Activated naive CD8-positive, alpha-beta T cell treated with anti-CD3 and anti-CD28 coated beads, Interleukin-2, amount 10 ng/mL, durations not matched to agents 7 days and 5 days (primary cell): Measurements from ENCODE around the gene RPS21. TPM values are rescaled to one million over a fixed set of nuclear protein-coding genes. Genes with fewer than 3 reads are reported as not detected.

Source experiments
- ATAC-seq: fragments of 150-1000 bp; cut with Tn5 transposase; one replicate; pipeline ENCODE4 v1.10.0; 2021; ENCODE audit warnings: low read depth, moderate library complexity
- POLR2A ChIA-PET: fragments of 350-600 bp; sonication (Branson Sonifier 250); formaldehyde crosslinking; loops from one replicate; lab custom pipeline; 2021; ENCODE audit warnings: antibody characterized with exemption; lab: Charles Lee
- DNase-seq: peaks from one replicate; pipeline ENCODE4 v3.0.0; 2021
- H3K27ac Mint-ChIP-seq: one replicate; pipeline ENCODE4 v1.8.0; 2022; ENCODE audit warnings: mild to moderate bottlenecking, mixed read lengths
- H3K27me3 Mint-ChIP-seq: one replicate; pipeline ENCODE4 v1.8.0; 2022; ENCODE audit warnings: mild to moderate bottlenecking, moderate library complexity, mixed read lengths
- H3K36me3 Mint-ChIP-seq: one replicate; pipeline ENCODE4 v1.8.0; 2021; ENCODE audit warnings: mild to moderate bottlenecking, mixed read lengths
- H3K4me1 Mint-ChIP-seq: one replicate; pipeline ENCODE4 v1.8.0; 2021; ENCODE audit warnings: mixed read lengths
- H3K4me3 Mint-ChIP-seq: one replicate; pipeline ENCODE4 v1.8.0; 2022; ENCODE audit warnings: mild to moderate bottlenecking, moderate library complexity, mixed read lengths
- H3K9me3 Mint-ChIP-seq: one replicate; pipeline ENCODE4 v1.8.0; 2021; ENCODE audit warnings: mixed read lengths
- total RNA-seq, 2 experiments: library from RNA; stranded (reverse); gene quantifications; one replicate each; pipeline ENCODE4 v1.2.3, GENCODE V29; 2021

The RPS21 gene
- 1,000 to 10,000 TPM; 2,045 to 2,157 TPM for total RNA-seq

DNA sequence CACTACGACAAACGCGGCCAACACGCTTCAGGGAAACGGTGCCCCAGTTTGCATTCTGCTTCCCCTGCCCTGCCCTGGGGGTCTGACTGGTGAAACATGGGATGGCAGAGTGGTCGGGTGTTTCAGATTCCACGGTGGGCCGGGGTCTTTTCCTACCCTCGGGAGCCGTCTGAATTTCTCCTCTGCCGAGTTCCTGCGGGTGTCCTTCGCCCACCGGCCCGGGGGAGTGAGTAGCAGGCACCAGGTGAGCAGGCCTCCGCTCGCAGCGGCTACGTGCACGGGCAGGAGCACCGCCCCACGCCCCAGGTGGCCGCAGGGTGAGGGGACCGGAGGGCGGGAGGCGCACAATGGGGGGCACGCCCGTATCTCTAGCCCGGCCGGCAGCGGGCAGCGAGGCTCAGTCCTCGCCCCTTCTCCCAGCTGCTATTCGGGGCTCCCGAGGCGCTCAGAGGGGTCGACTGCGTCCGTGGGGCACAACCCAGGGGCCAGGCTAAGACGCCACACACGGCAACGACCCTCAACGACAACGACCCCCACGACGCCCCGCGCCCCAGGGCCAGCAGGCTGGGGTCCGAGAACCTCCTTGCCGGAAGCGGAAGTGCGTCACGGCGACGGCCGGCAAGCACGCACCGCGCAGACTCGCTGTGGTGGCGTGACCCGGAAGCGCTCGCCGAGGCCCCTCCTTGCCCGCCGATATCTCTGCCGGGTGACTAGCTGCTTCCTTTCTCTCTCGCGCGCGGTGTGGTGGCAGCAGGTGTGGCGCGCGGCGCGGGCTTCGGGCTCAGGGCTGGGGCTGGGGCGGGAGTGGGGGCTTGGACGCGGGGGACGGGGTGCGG lies at the start of gene RPS21:
TSS of gene RPS21 (plus strand) at position 721 of the 836 bp plus-strand sequence. CDS start 236 bp downstream, outside the sequence.
- peak within 1 kb of the TSS; percentile 87 for H3K4me3 Mint-ChIP-seq
- ATAC-seq (peak; percentile 92), DNase-seq (peak; percentile 94)
- H3K36me3 Mint-ChIP-seq = peaks cover 27% of the 10 kb centered on the region
- H3K27ac Mint-ChIP-seq = peak within 1 kb of the TSS; percentile 93
- no peaks in the 10 kb centered on the region for H3K27me3 Mint-ChIP-seq
- POLR2A ChIA-PET = interaction anchor here (0.6 to 2.4 kb wide), 17 partner anchors 10 to 418 kb away, joined by 3 to 13 read pairs (median 4); partner anchors contain the start of genes ADRM1, CABLES2, MTG2 and OGFR
- peaks cover 4% of the 10 kb centered on the region for H3K9me3 Mint-ChIP-seq
- H3K4me1 Mint-ChIP-seq = peaks cover 35% of the 10 kb centered on the region

DNA sequence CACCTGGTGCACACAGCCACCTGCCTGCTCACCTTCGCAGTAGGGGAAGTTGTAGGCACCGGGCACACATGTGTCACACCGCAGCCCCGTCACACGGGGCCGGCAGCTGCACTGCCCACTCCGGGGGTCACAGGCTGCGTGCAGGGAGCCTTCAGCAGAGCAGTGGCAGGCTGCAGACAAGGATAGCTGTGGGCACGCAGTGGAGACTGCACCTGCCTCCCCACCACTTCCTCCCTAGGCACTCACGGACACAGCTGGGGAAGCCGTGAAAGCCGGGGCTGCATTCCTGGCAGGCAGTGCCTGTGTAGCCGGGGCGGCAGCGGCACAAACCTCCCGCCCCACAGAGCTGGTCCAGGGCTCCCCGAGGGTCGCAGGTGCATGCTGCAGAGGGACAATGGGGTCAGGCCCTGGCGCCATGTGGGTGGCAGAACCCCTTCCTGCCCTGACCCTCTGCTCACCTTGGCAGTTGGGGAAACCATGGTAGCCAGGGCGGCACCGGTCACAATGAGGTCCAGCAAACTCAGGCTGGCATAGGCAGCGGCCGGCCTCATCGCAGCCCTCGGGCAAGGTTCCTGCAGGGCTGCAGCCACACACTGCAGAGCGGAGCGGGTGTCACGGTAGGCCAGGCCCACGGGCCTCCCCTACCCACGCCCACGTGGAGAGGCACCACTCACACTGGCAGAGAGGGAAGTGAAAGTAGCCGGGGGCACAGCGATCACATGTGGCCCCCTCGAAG lies 49.2 kb upstream of the RPS21 start:
- Mint-ChIP-seq H3K9me3 (no peaks in the 10 kb centered on the region), H3K27me3 (peaks cover 1% of the 10 kb centered on the region), H3K36me3 (peaks cover 1% of the 10 kb centered on the region), H3K27ac (no peak overlapping the region), H3K4me3 (no peak overlapping the region), H3K4me1 (no peaks in the 10 kb centered on the region)
- DNase-seq (no peak), ATAC-seq (peak; percentile 46)
- POLR2A ChIA-PET = no interaction called here

DNA sequence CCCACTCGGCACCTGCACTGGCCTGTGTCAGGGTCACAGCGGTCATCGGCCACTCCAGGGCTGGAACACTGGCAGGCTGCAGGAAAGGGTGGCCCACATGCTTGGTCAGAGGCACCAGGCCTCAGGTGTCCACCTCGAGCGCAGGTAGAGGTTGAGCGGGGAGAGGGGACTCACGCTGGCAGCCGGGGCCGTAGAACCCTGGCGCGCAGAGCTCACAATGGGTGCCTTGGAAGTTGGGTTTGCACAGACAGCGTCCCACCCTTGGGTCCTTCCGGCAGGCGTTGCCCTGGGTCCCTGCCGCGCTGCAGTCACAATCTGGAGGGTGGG lies 48.6 kb upstream of the RPS21 start:
- H3K27me3 Mint-ChIP-seq = peaks cover 1% of the 10 kb centered on the region
- no peaks in the 10 kb centered on the region for H3K4me1 Mint-ChIP-seq
- no peak overlapping the region for H3K27ac Mint-ChIP-seq
- ATAC-seq = no peak
- H3K9me3 Mint-ChIP-seq = no peaks in the 10 kb centered on the region
- POLR2A ChIA-PET = no interaction called here
- H3K36me3 Mint-ChIP-seq = peaks cover 1% of the 10 kb centered on the region
- no peak for DNase-seq
- H3K4me3 Mint-ChIP-seq = no peak overlapping the region

DNA sequence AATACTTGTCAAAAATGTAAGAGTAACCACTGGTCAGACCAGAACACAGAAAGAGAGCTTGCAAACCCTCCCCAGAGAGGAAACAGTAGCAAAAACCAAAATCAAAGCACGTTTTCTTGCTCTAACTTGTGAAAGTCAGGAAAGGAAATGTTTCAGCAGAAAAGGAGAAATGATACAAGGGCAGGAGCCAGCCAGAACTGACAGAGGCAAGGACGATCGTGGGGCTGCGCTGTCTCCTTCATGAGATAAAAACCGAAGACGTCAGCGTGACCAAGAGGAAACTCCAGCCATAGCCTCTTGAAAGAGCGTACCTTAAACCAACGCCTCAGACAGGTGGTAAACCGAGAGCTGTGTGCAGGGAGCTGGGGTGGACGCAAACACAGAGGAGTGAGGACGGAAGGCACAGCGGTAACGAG lies 47.2 kb upstream of the RPS21 start:
- POLR2A ChIA-PET = no interaction called here
- no peak overlapping the region for H3K4me3 Mint-ChIP-seq

DNA sequence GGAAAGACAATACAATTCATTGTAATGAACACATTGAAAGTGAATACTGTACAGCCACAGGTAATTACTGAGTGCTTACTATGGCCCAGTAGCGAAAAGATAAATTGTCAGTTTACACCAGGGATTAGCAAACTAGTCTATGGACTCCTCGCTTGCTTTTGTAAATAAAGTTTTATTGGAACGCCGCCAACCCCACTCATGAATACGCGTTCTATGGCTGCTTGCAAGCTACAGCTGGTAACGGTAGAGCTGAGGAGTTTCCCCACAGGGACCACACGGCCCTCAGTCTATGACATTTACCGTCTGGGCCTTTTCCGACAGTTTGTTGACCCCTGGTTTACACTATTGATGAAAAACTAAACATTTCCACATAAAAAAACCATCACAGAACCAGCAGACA lies 44.0 kb upstream of the RPS21 start:
- POLR2A ChIA-PET = no interaction called here
- no peak for DNase-seq
- Mint-ChIP-seq H3K27ac (no peak overlapping the region), H3K4me1 (no peaks in the 10 kb centered on the region), H3K4me3 (no peak overlapping the region), H3K9me3 (no peaks in the 10 kb centered on the region), H3K27me3 (no peaks in the 10 kb centered on the region), H3K36me3 (peaks cover 1% of the 10 kb centered on the region)
- no peak for ATAC-seq

More for the DNA sequence above, 47.2 kb upstream of the RPS21 start:
- peaks cover 1% of the 10 kb centered on the region for H3K36me3 Mint-ChIP-seq
- no peak for DNase-seq
- H3K9me3 Mint-ChIP-seq = no peaks in the 10 kb centered on the region
- no peak overlapping the region for H3K27ac Mint-ChIP-seq
- no peak for ATAC-seq
- H3K4me1 Mint-ChIP-seq = no peaks in the 10 kb centered on the region
- peaks cover 1% of the 10 kb centered on the region for H3K27me3 Mint-ChIP-seq

DNA sequence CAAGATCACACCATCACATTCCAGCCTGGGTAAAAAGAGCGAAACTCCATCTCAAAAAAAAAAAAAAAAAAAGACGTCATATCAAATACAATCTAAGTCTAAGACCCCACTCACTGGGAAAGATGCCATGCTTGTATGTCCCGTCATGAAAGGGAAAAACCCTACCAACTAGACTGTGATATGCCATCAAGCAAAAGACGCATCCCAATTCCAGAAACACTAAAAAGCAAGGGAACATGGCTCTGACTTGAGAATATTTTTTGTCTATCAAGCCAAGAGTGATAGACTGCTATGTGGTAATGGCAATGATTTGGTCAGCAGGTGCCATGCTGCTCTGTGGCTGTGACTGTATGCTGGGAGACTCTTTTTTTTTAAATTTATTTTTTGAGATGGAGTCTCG lies 42.8 kb upstream of the RPS21 start:
- peaks cover 1% of the 10 kb centered on the region for H3K36me3 Mint-ChIP-seq
- POLR2A ChIA-PET = no interaction called here
- ATAC-seq = no peak

DNA sequence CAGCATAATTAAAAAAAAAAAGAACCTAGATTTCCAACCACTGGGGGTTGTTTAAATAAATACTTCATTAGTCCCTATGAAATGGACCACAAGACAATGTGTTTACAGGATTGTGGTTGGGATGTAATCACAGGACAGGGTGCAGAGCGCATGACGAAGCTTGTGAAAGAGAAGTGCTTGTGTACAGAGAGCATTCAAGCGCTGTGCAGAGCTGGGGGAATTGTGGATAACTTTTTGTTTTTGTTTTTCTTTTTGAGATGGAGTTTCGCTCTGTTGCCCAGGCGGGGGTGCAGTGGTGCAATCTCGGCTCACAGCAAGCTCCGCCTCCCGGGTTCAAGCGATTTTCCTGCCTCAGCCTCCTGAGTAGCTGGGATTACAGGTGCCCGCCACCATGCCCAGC lies 42.1 kb upstream of the RPS21 start:
- H3K9me3 Mint-ChIP-seq = peaks cover 7% of the 10 kb centered on the region
- DNase-seq = no peak
- no peaks in the 10 kb centered on the region for H3K36me3 Mint-ChIP-seq
- POLR2A ChIA-PET = no interaction called here
- no peaks in the 10 kb centered on the region for H3K27me3 Mint-ChIP-seq
- no peak overlapping the region for H3K27ac Mint-ChIP-seq
- no peak overlapping the region for H3K4me3 Mint-ChIP-seq
- H3K4me1 Mint-ChIP-seq = peaks cover 2% of the 10 kb centered on the region
- ATAC-seq = no peak

More for the DNA sequence above, 42.8 kb upstream of the RPS21 start:
- Mint-ChIP-seq H3K4me3 (no peak overlapping the region), H3K4me1 (no peaks in the 10 kb centered on the region), H3K9me3 (peaks cover 5% of the 10 kb centered on the region), H3K27ac (no peak overlapping the region), H3K27me3 (no peaks in the 10 kb centered on the region)
- DNase-seq = no peak

DNA sequence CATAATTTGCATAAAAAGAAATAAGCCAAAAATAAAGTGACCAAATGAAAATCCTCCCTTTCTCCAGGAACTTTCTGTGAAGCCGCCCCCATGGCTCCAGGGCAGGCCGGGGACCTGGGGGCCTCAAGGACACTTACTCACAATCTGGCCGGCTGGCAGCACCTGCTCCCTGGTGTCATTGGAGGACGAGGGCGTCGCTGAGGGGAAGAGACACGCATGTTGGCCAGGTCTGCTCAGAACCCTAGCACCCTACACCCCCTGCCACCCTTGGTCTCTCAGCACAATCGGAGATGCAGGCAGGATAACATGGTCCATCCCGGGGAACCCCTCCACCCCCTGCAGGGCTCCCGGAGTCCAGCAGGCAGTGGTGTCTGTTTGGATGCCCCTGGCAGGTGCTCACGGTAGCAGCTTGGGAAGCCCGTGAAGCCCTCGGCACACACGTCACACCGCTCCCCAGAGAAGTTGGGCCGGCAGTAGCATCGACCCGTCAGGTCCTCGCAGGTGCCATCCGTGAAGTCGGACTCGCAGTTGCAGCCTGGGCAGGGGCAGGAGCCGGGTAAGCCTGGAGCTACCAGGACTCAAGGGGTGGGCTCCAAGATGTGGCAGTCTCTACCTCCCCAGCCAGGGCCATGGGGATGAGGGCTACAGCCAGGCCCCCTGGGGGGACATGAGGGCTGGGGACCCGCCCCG lies 41.1 kb upstream of the RPS21 start:
- POLR2A ChIA-PET = no interaction called here
- Mint-ChIP-seq H3K4me3 (no peak overlapping the region), H3K9me3 (peaks cover 7% of the 10 kb centered on the region), H3K4me1 (peaks cover 2% of the 10 kb centered on the region), H3K27ac (no peak overlapping the region), H3K27me3 (no peaks in the 10 kb centered on the region), H3K36me3 (no peaks in the 10 kb centered on the region)
- DNase-seq (no peak), ATAC-seq (no peak)

DNA sequence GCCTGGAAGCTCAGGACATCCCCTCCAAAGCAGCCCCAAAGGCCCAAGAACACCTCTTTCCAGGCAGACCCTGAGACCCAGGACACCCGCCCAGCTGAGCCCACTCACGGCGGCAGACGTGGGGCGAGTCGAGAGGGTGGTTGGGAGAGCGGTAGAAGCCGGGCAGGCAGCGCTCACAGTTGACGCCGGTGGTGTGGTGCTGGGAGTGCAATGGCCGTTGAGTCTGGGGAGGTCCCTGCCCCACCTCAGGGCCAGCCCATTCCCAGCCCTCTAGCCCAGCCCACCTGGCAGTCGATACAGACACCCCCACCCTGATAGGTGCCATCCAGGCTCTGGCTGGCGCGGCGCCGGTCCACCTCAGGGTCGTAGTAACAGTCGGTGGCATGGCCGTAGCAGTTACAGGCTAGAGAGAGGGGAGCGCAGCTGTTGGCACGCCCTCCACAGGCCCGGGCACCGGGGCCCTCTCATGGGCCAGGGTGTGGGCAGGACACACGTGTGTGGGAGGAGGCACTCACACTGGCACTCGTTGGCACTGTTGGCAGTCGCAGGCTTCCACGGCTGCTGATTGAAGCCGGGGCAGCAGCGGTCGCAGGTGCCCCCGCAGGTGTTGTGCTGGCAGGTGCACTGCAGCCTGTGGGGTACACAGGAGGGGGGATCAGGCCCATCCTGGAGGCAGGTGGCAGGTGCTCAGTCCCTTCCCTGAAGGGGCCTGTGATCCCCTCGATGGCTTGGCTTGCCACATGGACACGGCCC lies 40.3 kb upstream of the RPS21 start:
- ATAC-seq = no peak
- DNase-seq = no peak
- Mint-ChIP-seq H3K4me1 (peaks cover 2% of the 10 kb centered on the region), H3K36me3 (no peaks in the 10 kb centered on the region), H3K9me3 (peaks cover 7% of the 10 kb centered on the region), H3K4me3 (no peak overlapping the region), H3K27me3 (no peaks in the 10 kb centered on the region), H3K27ac (no peak overlapping the region)
- POLR2A ChIA-PET = no interaction called here

DNA sequence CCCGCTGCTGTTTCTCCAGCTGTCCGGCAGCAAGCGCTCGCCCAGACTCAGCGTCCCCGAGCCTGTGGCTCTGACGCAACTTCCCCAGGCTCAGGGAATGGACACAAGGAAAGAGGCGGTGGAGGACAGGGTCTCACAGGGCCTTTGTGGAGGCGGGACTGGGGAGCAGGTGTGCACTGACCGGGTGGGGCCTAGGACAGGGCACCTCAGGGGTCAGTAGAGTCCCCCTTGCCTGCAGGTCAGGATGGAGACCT lies 39.8 kb upstream of the RPS21 start:
- DNase-seq = no peak
- Mint-ChIP-seq H3K9me3 (peaks cover 7% of the 10 kb centered on the region), H3K36me3 (no peaks in the 10 kb centered on the region), H3K4me3 (no peak overlapping the region), H3K27ac (no peak overlapping the region), H3K4me1 (peaks cover 2% of the 10 kb centered on the region), H3K27me3 (no peaks in the 10 kb centered on the region)
- POLR2A ChIA-PET = no interaction called here
- no peak for ATAC-seq

DNA sequence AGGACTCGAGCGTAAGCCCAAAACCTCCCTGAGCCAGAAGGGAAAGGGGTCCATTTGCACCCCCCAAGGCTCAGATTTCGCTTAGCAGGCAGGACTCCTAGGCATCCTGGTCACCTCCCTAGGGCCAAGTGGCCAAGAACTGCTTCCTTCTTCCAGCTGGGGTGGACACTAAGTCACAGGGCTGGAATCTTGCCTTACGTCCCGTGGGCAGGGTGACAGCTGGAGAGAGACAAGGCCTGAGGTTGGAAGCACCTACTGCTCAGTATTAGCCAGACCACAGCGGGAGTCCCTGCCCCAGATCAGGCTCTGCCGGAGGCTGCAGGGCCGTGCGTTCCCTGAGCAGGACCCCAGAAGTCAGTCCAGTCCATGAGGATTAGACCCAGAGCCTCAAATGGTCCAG lies 39.5 kb upstream of the RPS21 start:
- Mint-ChIP-seq H3K9me3 (peaks cover 7% of the 10 kb centered on the region), H3K4me1 (peaks cover 2% of the 10 kb centered on the region), H3K27ac (no peak overlapping the region), H3K4me3 (no peak overlapping the region), H3K36me3 (no peaks in the 10 kb centered on the region), H3K27me3 (no peaks in the 10 kb centered on the region)
- ATAC-seq (no peak), DNase-seq (no peak)
- POLR2A ChIA-PET = no interaction called here

DNA sequence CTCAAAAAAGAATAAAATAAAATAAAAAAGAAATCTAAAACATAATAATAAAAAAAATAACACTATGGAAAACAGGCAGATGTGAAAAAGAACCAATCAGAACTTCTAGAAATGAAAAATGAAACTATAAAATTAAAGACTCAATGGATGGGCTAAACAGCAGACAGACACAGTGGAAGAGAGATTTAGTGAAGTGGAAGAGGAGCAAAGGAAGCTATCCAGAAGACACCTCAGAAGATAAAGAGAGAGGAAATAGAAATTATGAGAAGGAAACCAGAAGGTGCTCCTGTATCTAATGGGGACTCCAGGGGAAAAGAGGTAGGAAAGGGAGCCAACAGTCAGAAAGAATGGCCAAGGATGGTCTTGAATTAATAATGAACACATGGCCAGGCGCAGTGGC lies 38.3 kb upstream of the RPS21 start:
- Mint-ChIP-seq H3K4me1 (peaks cover 2% of the 10 kb centered on the region), H3K36me3 (no peaks in the 10 kb centered on the region), H3K4me3 (no peak overlapping the region), H3K27me3 (no peaks in the 10 kb centered on the region), H3K27ac (no peak overlapping the region), H3K9me3 (peaks cover 7% of the 10 kb centered on the region)
- POLR2A ChIA-PET = no interaction called here
- ATAC-seq (no peak), DNase-seq (no peak)

DNA sequence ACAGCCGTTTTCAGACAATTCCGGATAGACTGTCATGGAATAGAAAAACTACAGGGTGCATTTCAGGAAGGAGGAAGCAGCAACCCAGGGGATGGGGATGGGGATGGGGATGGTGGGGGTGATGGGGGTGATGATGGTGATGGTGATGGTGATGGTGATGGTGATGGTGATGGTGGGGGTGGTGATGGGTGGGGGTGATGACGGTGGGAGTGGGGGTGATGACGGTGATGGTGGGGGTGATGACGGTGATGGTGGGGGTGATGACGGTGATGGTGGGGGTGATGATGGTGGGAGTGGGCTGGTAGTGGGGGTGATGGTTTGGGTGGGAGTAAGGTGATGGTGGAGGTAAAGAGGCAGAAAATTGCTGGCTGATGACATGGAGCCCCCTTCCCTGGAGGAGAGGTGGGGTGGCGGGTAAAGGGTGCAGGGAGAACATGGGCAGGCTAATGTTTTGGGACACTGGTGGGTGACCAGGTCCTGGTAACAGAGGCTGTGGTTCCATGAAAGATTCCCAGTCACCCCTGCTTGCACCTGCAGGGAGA lies 37.3 kb upstream of the RPS21 start:
- no peaks in the 10 kb centered on the region for H3K36me3 Mint-ChIP-seq
- H3K4me3 Mint-ChIP-seq = no peak overlapping the region
- POLR2A ChIA-PET = no interaction called here
- no peak for ATAC-seq
- peaks cover 2% of the 10 kb centered on the region for H3K4me1 Mint-ChIP-seq
- H3K27ac Mint-ChIP-seq = no peak overlapping the region
- no peak for DNase-seq
- H3K9me3 Mint-ChIP-seq = peaks cover 7% of the 10 kb centered on the region
- no peaks in the 10 kb centered on the region for H3K27me3 Mint-ChIP-seq
